Endothelial cell of umbilical vein (primary cell): ENCODE results near the gene CACNA1E. TPM values are rescaled to one million over a fixed set of nuclear protein-coding genes. Genes with fewer than 3 reads are reported as not detected.

Experiments
- BruUV-seq: library from RNA; stranded (reverse); fragments of 400-500 nt; replicated peaks from 2 replicates; lab custom pipeline; 2021; lab: Mats Ljungman, UMichigan
- CTCF ChIA-PET: fragments of 300-600, 350-600 bp; sonication (Branson Sonifier 250); formaldehyde crosslinking; loops from one replicate; lab custom pipeline; 2021; ENCODE audit warnings: antibody characterized with exemption, inconsistent platforms; lab: Charles Lee
- POLR2A ChIA-PET: fragments of 300-600, 350-600 bp; sonication (Branson Sonifier 250); formaldehyde crosslinking; loops from one replicate; lab custom pipeline; 2021; ENCODE audit warnings: antibody characterized with exemption, inconsistent platforms; lab: Charles Lee
- DNase-seq: peaks from one replicate; pipeline ENCODE4 v3.0.0-alpha.2; 2011; ENCODE audit warnings: low read depth, low spot score
- FAIRE-seq: peaks from 2 replicates; lab custom pipeline; 2011; peaks lifted over from hg19 to GRCh38; lab: Jason Lieb, UNC
- H2AFZ ChIP-seq: 2 replicates; pipeline ENCODE4 v1.6.0; 2012; ENCODE audit warnings: low read depth, low read length, control low read depth, inconsistent platforms
- H3K27ac ChIP-seq: 2 replicates; pipeline ENCODE4 v1.5.1; 2011; ENCODE audit warnings: low read depth, mild to moderate bottlenecking, control low read depth, low read length, moderate library complexity; ENCODE audit not compliant: insufficient read depth
- H3K27me3 ChIP-seq, 2 experiments: 2 replicates each; pipeline versions ENCODE4 v1.6.0 to v1.6.1; 2011; ENCODE audit warnings: low read length in 2 of 2, mixed read lengths in 1 of 2; ENCODE audit not compliant: control insufficient read depth in 2 of 2, insufficient read depth in 2 of 2
- H3K36me3 ChIP-seq, 2 experiments: 2 replicates in 1 of 2; 3 replicates in 1 of 2; pipeline ENCODE4 v1.5.1; 2011; ENCODE audit warnings: low read length in 2 of 2, mild to moderate bottlenecking in 1 of 2, moderate library complexity in 1 of 2; ENCODE audit not compliant: control insufficient read depth in 2 of 2, insufficient read depth in 2 of 2; ENCODE audit errors: extremely low read depth in 1 of 2
- H3K4me1 ChIP-seq: 3 replicates; pipeline ENCODE4 v1.5.1; 2011; ENCODE audit warnings: mild to moderate bottlenecking, low read length; ENCODE audit not compliant: control insufficient read depth, insufficient read depth; ENCODE audit errors: extremely low read depth
- H3K4me2 ChIP-seq: 2 replicates; pipeline ENCODE4 v1.6.1; 2011; ENCODE audit warnings: low read length, control low read depth, mixed read lengths; ENCODE audit not compliant: insufficient read depth
- H3K4me3 ChIP-seq, 3 experiments: fragments of 200-600 bp in 1 of 3; sonication (generic), shearing (Covaris generic) in 1 of 3; replicated peaks in 1 of 3; 2 replicates each; pipeline ENCODE4 v1.5.1; 2011 to 2016; ENCODE audit warnings: control low read depth in 3 of 3, low read length in 3 of 3, mild to moderate bottlenecking in 2 of 3, inconsistent platforms in 1 of 3, low read depth in 1 of 3, moderate library complexity in 1 of 3; ENCODE audit not compliant: insufficient read depth in 1 of 3
- H3K79me2 ChIP-seq: 2 replicates; pipeline ENCODE4 v1.6.0; 2012; ENCODE audit warnings: low read length, inconsistent platforms; ENCODE audit not compliant: control insufficient read depth, insufficient read depth
- H3K9ac ChIP-seq: replicated peaks from 2 replicates; pipeline ENCODE3; 2011; ENCODE audit warnings: low read length, control low read depth; ENCODE audit not compliant: insufficient read depth; ENCODE audit errors: extremely low read depth
- H3K9me1 ChIP-seq: replicated peaks from 3 replicates; pipeline ENCODE4 v1.6.0; 2011; ENCODE audit warnings: mild to moderate bottlenecking, low read length; ENCODE audit not compliant: control insufficient read depth, insufficient read depth; ENCODE audit errors: extremely low read depth
- H3K9me3 ChIP-seq: replicated peaks from 2 replicates; pipeline ENCODE4 v1.5.1; 2012; ENCODE audit warnings: low read length, inconsistent platforms; ENCODE audit not compliant: control insufficient read depth, insufficient read depth
- H4K20me1 ChIP-seq: replicated peaks from 2 replicates; pipeline ENCODE3; 2011; ENCODE audit warnings: mild to moderate bottlenecking, low read length; ENCODE audit not compliant: control insufficient read depth, insufficient read depth; ENCODE audit errors: extremely low read depth
- CTCF ChIP-seq, 2 donors: IDR thresholded peaks; 1 replicate in 1 of 2; 2 replicates in 1 of 2; pipeline ENCODE4 v1.5.1; 2011; ENCODE audit warnings: low read length in 2 of 2, mild to moderate bottlenecking in 2 of 2, moderate library complexity in 2 of 2, control low read depth in 1 of 2, inconsistent platforms in 1 of 2, low read depth in 1 of 2; ENCODE audit not compliant: insufficient read depth in 1 of 2; ENCODE audit errors: extremely low read depth in 1 of 2
- EZH2 ChIP-seq: IDR thresholded peaks from 2 replicates; pipeline ENCODE4 v1.6.1; 2012; ENCODE audit warnings: borderline replicate concordance, low read depth, mild to moderate bottlenecking, moderate library complexity, low read length, inconsistent platforms; ENCODE audit not compliant: severe bottlenecking
- FOS ChIP-seq: IDR thresholded peaks from 2 replicates; pipeline ENCODE4 v1.6.1; 2011; ENCODE audit warnings: mild to moderate bottlenecking, low read length, moderate library complexity, borderline replicate concordance; ENCODE audit not compliant: insufficient read depth
- GATA2 ChIP-seq: IDR thresholded peaks from 2 replicates; pipeline ENCODE4 v1.7.0; 2011; ENCODE audit warnings: low read depth, mild to moderate bottlenecking, moderate library complexity, mixed read lengths, low read length; ENCODE audit not compliant: insufficient read length, insufficient read depth
- JUN ChIP-seq: IDR thresholded peaks from 2 replicates; pipeline ENCODE4 v1.6.1; 2011; ENCODE audit warnings: borderline replicate concordance, low read depth; ENCODE audit not compliant: insufficient read length, insufficient read depth
- MAX ChIP-seq: IDR thresholded peaks from 2 replicates; pipeline ENCODE4 v1.6.1; 2011; ENCODE audit not compliant: insufficient read depth, insufficient read length
- MYC ChIP-seq: IDR thresholded peaks from one replicate; pipeline ENCODE4 v1.6.1; 2011; ENCODE audit warnings: mild to moderate bottlenecking, low read depth, low read length
- POLR2A ChIP-seq: IDR thresholded peaks from 2 replicates; pipeline ENCODE4 v1.6.1; 2012; ENCODE audit warnings: low read depth, mild to moderate bottlenecking, control low read depth, low read length
- POLR2AphosphoS5 ChIP-seq: IDR thresholded peaks from 2 replicates; pipeline ENCODE4 v1.6.1; 2012; ENCODE audit warnings: low read depth, mild to moderate bottlenecking, control low read depth, low read length, moderate library complexity; ENCODE audit not compliant: insufficient read depth
- dilution Hi-C: fragments of 300-500 bp; cut with MboI; formaldehyde crosslinking; loops from one replicate; pipeline ENCODE4 v1.15.0; 2019; ENCODE audit warnings: low sequenced_read_pairs; ENCODE audit not compliant: extremely low pct_ligation_motif_present
- intact Hi-C: fragments of 100-400 bp; cut with micrococcal nuclease; formaldehyde crosslinking; loops from one replicate; pipeline ENCODE4 v1.10.0; 2022
- polyA plus RNA-seq, 4 experiments: library from polyadenylated mRNA; depleted of rRNA in 3 of 4; stranded (reverse) in 3 of 4; unstranded in 1 of 4; fragments of >200 nt; gene quantifications; 2 replicates each; pipeline versions ENCODE4 v1.2.1 to v1.2.3, GENCODE V29; 2011 to 2012; ENCODE audit warnings: missing spikeins in 1 of 4
- total RNA-seq: library from RNA; stranded (reverse); gene quantifications from 2 replicates; pipeline ENCODE4 v1.2.3, GENCODE V29; 2021

The CACNA1E gene
- total and polyA plus RNA-seq, 2 donors (not counting 3 experiments of a cell fraction or from before 2014, with no cell fraction given): not detected

GRCh38 chr1:181490276-181490675, 7.0 kb downstream of the CACNA1E start:
- H3K4me3 ChIP-seq: no peak overlapping the region
- no peaks in the 10 kb centered on the region for H3K4me1 ChIP-seq
- no peak overlapping the region for H3K9ac ChIP-seq
- no peaks in the 10 kb centered on the region for H3K36me3 ChIP-seq
- dilution Hi-C loops: no loop called here
- H3K9me1 ChIP-seq: no peaks in the 10 kb centered on the region
- H4K20me1 ChIP-seq: no peaks in the 10 kb centered on the region
- H3K27me3 ChIP-seq: peaks cover 4 to 8% of the 10 kb centered on the region in 2 experiments
- ChIA-PET CTCF (interaction anchor here (2.3 kb wide), 1 partner anchor 12 kb away, joined by 7 read pairs; no protein-coding TSS in a partner anchor), POLR2A (no interaction called here)
- TF ChIP-seq CTCF (IDR thresholded peaks at IDR 0.05; ENCODE audit: extremely low read depth in 1 of 2, insufficient read depth in 1 of 2, low read depth in 1 of 2, low read length in 2 of 2) (no peak), MYC (no peak), POLR2AphosphoS5 (no peak), POLR2A (no peak), GATA2 (no peak), JUN (no peak), MAX (no peak), EZH2 (no peak), FOS (no peak)
- no peak overlapping the region for H3K27ac ChIP-seq
- no peaks in the 10 kb centered on the region for H3K9me3 ChIP-seq
- no peak for FAIRE-seq
- no peak overlapping the region for H2AFZ ChIP-seq
- DNase-seq: no peak
- no peak overlapping the region for H3K4me2 ChIP-seq
- no peaks in the 10 kb centered on the region for H3K79me2 ChIP-seq
- intact Hi-C loops: no loop called here
- no TSS peak for BruUV-seq
